H1 (cell line): ENCODE results near the gene PCYT2. TPM values are rescaled to one million over a fixed set of nuclear protein-coding genes. Genes with fewer than 3 reads are reported as not detected.

ENCODE experiments used
- CTCF ChIA-PET: fragments of 300-600 bp; sonication (Branson Sonifier 250); formaldehyde crosslinking; loops from one replicate; lab custom pipeline; 2021; ENCODE audit not compliant: partially characterized antibody; lab: Charles Lee
- POLR2A ChIA-PET: fragments of 300-600 bp; sonication (Branson Sonifier 250); formaldehyde crosslinking; loops from one replicate; lab custom pipeline; 2021; ENCODE audit warnings: inconsistent platforms; ENCODE audit not compliant: partially characterized antibody; lab: Charles Lee
- DNase-seq, 2 experiments: peaks; one replicate each; pipeline versions ENCODE4 v3.0.0 to v3.0.0-alpha.2; 2010 to 2022; ENCODE audit warnings: low spot score in 2 of 2, low read depth in 1 of 2, mixed read lengths in 1 of 2
- FAIRE-seq: peaks from 2 replicates; lab custom pipeline; 2011; peaks lifted over from hg19 to GRCh38; lab: Jason Lieb, UNC
- H2AFZ ChIP-seq: 2 replicates; pipeline ENCODE4 v1.8.1; 2012; ENCODE audit warnings: low read length, inconsistent platforms
- H2AK5ac ChIP-seq: 2 replicates; pipeline ENCODE4 v1.6.1; 2013; ENCODE audit warnings: low read depth, low read length
- H2BK120ac ChIP-seq: replicated peaks from 2 replicates; pipeline ENCODE3; 2013; ENCODE audit warnings: low read depth, low read length, inconsistent platforms
- H2BK12ac ChIP-seq: 2 replicates; pipeline ENCODE4 v1.6.1; 2013; ENCODE audit warnings: low read depth, low read length
- H2BK15ac ChIP-seq: 2 replicates; pipeline ENCODE4 v1.6.1; 2013; ENCODE audit warnings: low read length
- H2BK20ac ChIP-seq: 2 replicates; pipeline ENCODE4 v1.6.1; 2013; ENCODE audit warnings: low read length
- H2BK5ac ChIP-seq: 2 replicates; pipeline ENCODE4 v1.6.1; 2013; ENCODE audit warnings: low read depth, low read length
- H3K14ac ChIP-seq: 2 replicates; pipeline ENCODE4 v1.6.1; 2013; ENCODE audit warnings: inconsistent platforms; ENCODE audit not compliant: insufficient read length
- H3K18ac ChIP-seq: 2 replicates; pipeline ENCODE4 v1.6.1; 2013; ENCODE audit warnings: low read length; ENCODE audit errors: extremely low read depth
- H3K23ac ChIP-seq: 2 replicates; pipeline ENCODE4 v1.6.1; 2013; ENCODE audit warnings: inconsistent platforms; ENCODE audit not compliant: insufficient read length
- H3K23me2 ChIP-seq: 2 replicates; pipeline ENCODE4 v1.6.1; 2013; ENCODE audit warnings: low read depth, low read length
- H3K27ac ChIP-seq: 2 replicates; pipeline ENCODE4 v1.6.1; 2011; ENCODE audit warnings: low read depth, low read length, inconsistent platforms
- H3K27me3 ChIP-seq, 4 experiments: replicated peaks in 1 of 4; 1 replicate in 1 of 4; 2 replicates in 3 of 4; pipeline versions ENCODE4 v1.6.1 to v1.8.1; 2011 to 2013; ENCODE audit warnings: low read length in 3 of 4, mild to moderate bottlenecking in 3 of 4, inconsistent platforms in 2 of 4, mixed read lengths in 2 of 4, moderate library complexity in 1 of 4; ENCODE audit not compliant: control insufficient read depth in 3 of 4, insufficient read depth in 3 of 4; ENCODE audit errors: extremely low read depth in 1 of 4
- H3K36me3 ChIP-seq, 4 experiments: 2 replicates each; pipeline versions ENCODE4 v1.6.1 to v1.8.1; 2011 to 2013; ENCODE audit warnings: mild to moderate bottlenecking in 4 of 4, low read length in 3 of 4, moderate library complexity in 2 of 4, control low read depth in 1 of 4, inconsistent platforms in 1 of 4; ENCODE audit not compliant: insufficient read depth in 4 of 4, control insufficient read depth in 2 of 4
- H3K4ac ChIP-seq: replicated peaks from 2 replicates; pipeline ENCODE3; 2013; ENCODE audit warnings: low read length, low read depth, mixed read lengths, inconsistent platforms; ENCODE audit not compliant: insufficient read length
- H3K4me1 ChIP-seq, 4 experiments: replicated peaks in 1 of 4; 1 replicate in 1 of 4; 2 replicates in 3 of 4; pipeline versions ENCODE4 v1.6.1 to v1.8.1; 2011 to 2013; ENCODE audit warnings: low read length in 3 of 4, inconsistent platforms in 2 of 4, mixed read lengths in 1 of 4; ENCODE audit not compliant: insufficient read depth in 4 of 4, control insufficient read depth in 3 of 4
- H3K4me2 ChIP-seq, 2 experiments: 2 replicates each; pipeline versions ENCODE4 v1.6.1 to v1.8.1; 2011 to 2013; ENCODE audit warnings: low read depth in 2 of 2, low read length in 2 of 2, control low read depth in 1 of 2, inconsistent platforms in 1 of 2, mild to moderate bottlenecking in 1 of 2; ENCODE audit not compliant: insufficient read depth in 1 of 2
- H3K4me3 ChIP-seq, 4 experiments: fragments of 200-600, 300-600 bp in 1 of 4; sonication (generic), shearing (Covaris generic), sonication (Bioruptor Twin) in 1 of 4; 2 replicates each; pipeline versions ENCODE4 v1.5.1 to v1.8.1; 2011 to 2016; ENCODE audit warnings: low read length in 4 of 4, low read depth in 3 of 4, control low read depth in 2 of 4, inconsistent platforms in 2 of 4, mild to moderate bottlenecking in 2 of 4, mixed read lengths in 1 of 4, moderate library complexity in 1 of 4; ENCODE audit not compliant: insufficient read depth in 2 of 4; ENCODE audit errors: extremely low read depth in 1 of 4
- H3K56ac ChIP-seq: replicated peaks from 2 replicates; pipeline ENCODE3; 2013; ENCODE audit warnings: low read depth, mild to moderate bottlenecking, mixed read lengths, low read length, inconsistent platforms; ENCODE audit not compliant: insufficient read length
- H3K79me1 ChIP-seq: 2 replicates; pipeline ENCODE4 v1.6.1; 2013; ENCODE audit warnings: low read depth, low read length, control low read depth
- H3K79me2 ChIP-seq, 2 experiments: 2 replicates each; pipeline versions ENCODE4 v1.6.1 to v1.8.1; 2012 to 2013; ENCODE audit warnings: low read length in 2 of 2, mild to moderate bottlenecking in 2 of 2, inconsistent platforms in 1 of 2; ENCODE audit not compliant: insufficient read depth in 2 of 2, control insufficient read depth in 1 of 2
- H3K9ac ChIP-seq, 4 experiments: replicated peaks in 1 of 4; 1 replicate in 1 of 4; 2 replicates in 3 of 4; pipeline versions ENCODE4 v1.6.1 to v1.8.1; 2011 to 2013; ENCODE audit warnings: low read depth in 3 of 4, low read length in 3 of 4, control low read depth in 2 of 4, mild to moderate bottlenecking in 2 of 4, moderate library complexity in 2 of 4, inconsistent platforms in 1 of 4; ENCODE audit errors: extremely low read depth in 1 of 4
- H3K9me3 ChIP-seq, 2 experiments: 2 replicates each; pipeline versions ENCODE4 v1.6.1 to v1.8.1; 2012 to 2013; ENCODE audit warnings: mild to moderate bottlenecking in 2 of 2, moderate library complexity in 2 of 2, control low read depth in 1 of 2, inconsistent platforms in 1 of 2, low read depth in 1 of 2, low read length in 1 of 2, mixed read lengths in 1 of 2; ENCODE audit not compliant: insufficient read depth in 2 of 2
- H4K20me1 ChIP-seq, 2 experiments: replicated peaks in 1 of 2; 2 replicates each; pipeline versions ENCODE3 to v1.8.1; 2011 to 2013; ENCODE audit warnings: inconsistent platforms in 2 of 2, low read length in 2 of 2, mild to moderate bottlenecking in 1 of 2; ENCODE audit not compliant: insufficient read depth in 2 of 2, control insufficient read depth in 1 of 2
- H4K5ac ChIP-seq: 2 replicates; pipeline ENCODE4 v1.6.1; 2013; ENCODE audit warnings: low read length, low read depth, mixed read lengths, inconsistent platforms; ENCODE audit not compliant: insufficient read length
- H4K8ac ChIP-seq: 2 replicates; pipeline ENCODE4 v1.8.0; 2013; ENCODE audit warnings: mild to moderate bottlenecking, moderate library complexity, low read length, inconsistent platforms; ENCODE audit not compliant: insufficient read depth; ENCODE audit errors: extremely low read depth
- H4K91ac ChIP-seq: replicated peaks from 2 replicates; pipeline ENCODE3; 2013; ENCODE audit warnings: low read length, mixed read lengths, inconsistent platforms; ENCODE audit not compliant: insufficient read length
- GTF2F1 ChIP-seq: IDR thresholded peaks from 2 replicates; pipeline ENCODE4 v1.6.1; 2012; ENCODE audit warnings: low read depth, low read length, improper control_type of control experiment, borderline replicate concordance
- POLR2A ChIP-seq, 2 experiments: IDR thresholded peaks; 1 replicate in 1 of 2; 2 replicates in 1 of 2; pipeline ENCODE4 v1.6.1; 2011; ENCODE audit warnings: low read depth in 2 of 2, low read length in 2 of 2, mild to moderate bottlenecking in 2 of 2; ENCODE audit errors: control extremely low read depth in 1 of 2
- WGBS, 2 experiments: shearing (Covaris generic) in 1 of 2; methylation state at CpG; one replicate each; pipeline versions ENCODE4 v1.1.6 to v1.1.7; 2013 to 2015; ENCODE audit warnings: low lambda C conversion rate in 2 of 2, mixed read lengths in 2 of 2, inconsistent platforms in 1 of 2, low coverage in 1 of 2, missing lambda C conversion rate in 1 of 2; ENCODE audit not compliant: insufficient replicate concordance in 2 of 2, insufficient coverage in 1 of 2, insufficient read length in 1 of 2; ENCODE audit errors: extremely low coverage in 1 of 2, missing lambda C conversion rate in 1 of 2; 5-methylcytosine and 5-hydroxymethylcytosine counted together
- polyA plus RNA-seq, 7 experiments: library from polyadenylated mRNA; depleted of rRNA in 3 of 7; stranded (reverse) in 5 of 7; unstranded in 2 of 7; fragments of >200 nt in 5 of 7; fragments of 200-250 nt in 2 of 7; gene quantifications; 1 replicate in 5 of 7; 2 replicates in 1 of 7; 4 replicates in 1 of 7; pipeline versions ENCODE4 v1.2.1 to v1.2.3, GENCODE V29; 2011 to 2013; ENCODE audit warnings: missing spikeins in 2 of 7, mixed read lengths in 2 of 7
- total RNA-seq: library from RNA; stranded (reverse); fragmentation: NEBNext Ultra II Directional; extraction: Animal tissue kit (Norgen Biotek cat#: 25700); gene quantifications from 2 replicates; pipeline ENCODE4 v1.2.1, GENCODE V29; 2021

PCYT2 gene
- total and polyA plus RNA-seq, 2 of the 8 experiments (the other 6 are each of a cell fraction or from before 2014, with no cell fraction given), result 29.9 to 31.3 TPM

GRCh38 chr17:81921996-81922565 is 10.9 kb upstream of the PCYT2 start:
- H4K8ac ChIP-seq, result no peak overlapping the region
- no peak for TF ChIP-seq GTF2F1
- TF ChIP-seq POLR2A (IDR thresholded peaks at IDR 0.05; ENCODE audit: control extremely low read depth in 1 of 2, low read depth in 2 of 2, low read length in 2 of 2), result peak in 1 of 2 experiments; percentile 28; a peak in 1 of 3 replicates
- no peak overlapping the region for H2BK20ac ChIP-seq
- H3K18ac ChIP-seq, result no peak overlapping the region
- H4K5ac ChIP-seq, result no peak overlapping the region
- H3K4me3 ChIP-seq, result no peak overlapping the region
- no peak for FAIRE-seq
- POLR2A ChIA-PET, result interaction anchor here (1.1 to 14.6 kb wide), 6 partner anchors 8 to 69 kb away, joined by 3 to 150 read pairs (median 5); partner anchors contain the start of genes NPB, PCYT2, PYCR1 and SIRT7
- peak overlapping the region; percentile 72; the same call in 1 of the 2 replicates for H2BK15ac ChIP-seq
- peak overlapping the region; percentile 39; the same call in 1 of the 2 replicates for H2BK12ac ChIP-seq
- no peak overlapping the region for H3K56ac ChIP-seq
- 0 out of 2 replicates have a peak overlapping the region, but pooled peaks have one; percentile 49 for H2AK5ac ChIP-seq
- H3K27me3 ChIP-seq, result no peaks in the 10 kb centered on the region
- H3K4me2 ChIP-seq, result peak overlapping the region in 1 of 2 experiments; percentile 88; a peak in 1 of 4 replicates
- no peak overlapping the region; a peak in 1 of 7 replicates for H3K9ac ChIP-seq
- H3K36me3 ChIP-seq, result peaks cover 3 to 26% (median 6%) of the 10 kb centered on the region in 4 experiments; a peak in 6 of 8 replicates
- WGBS, 2 experiments, result 91% methylated on average over 20 of the region's 23 CpGs; no CpG with 5 or more reads in 1 of the 2 experiments
- H3K23me2 ChIP-seq, result peaks cover 12% of the 10 kb centered on the region
- H3K79me1 ChIP-seq, result peaks cover 48% of the 10 kb centered on the region
- no peak overlapping the region for H3K4ac ChIP-seq
- no peak for DNase-seq
- peak overlapping the region; percentile 55; the same call in 1 of the 2 replicates for H3K27ac ChIP-seq
- H4K91ac ChIP-seq, result no peak overlapping the region
- H3K9me3 ChIP-seq, result no peaks in the 10 kb centered on the region
- no peak overlapping the region for H2AFZ ChIP-seq
- CTCF ChIA-PET, result interaction anchor here (0.9 to 2.6 kb wide), 7 partner anchors 16 to 267 kb away, joined by 3 to 5 read pairs (median 3); no protein-coding TSS in a partner anchor
- H3K23ac ChIP-seq, result no peak overlapping the region
- H2BK120ac ChIP-seq, result no peak overlapping the region
- H3K79me2 ChIP-seq, result peaks cover 12 to 81% of the 10 kb centered on the region in 2 experiments; a peak in 3 of 4 replicates
- peak overlapping the region; percentile 27; the same call in 1 of the 2 replicates for H2BK5ac ChIP-seq
- H4K20me1 ChIP-seq, result peaks cover 18 to 28% of the 10 kb centered on the region in 2 experiments
- H3K14ac ChIP-seq, result no peak overlapping the region
- H3K4me1 ChIP-seq, result peaks cover 0 to 37% (median 29%) of the 10 kb centered on the region in 4 experiments; a peak in 6 of 7 replicates
